NCI-H1694 treated with DMSO at 0.1 percent for 48 hours (cell line): ENCODE measurements around the gene ABRAXAS1.
"Not testable (repeated sequence)": the region's sequence is repeated elsewhere in the genome, so short reads cannot be mapped to it uniquely, and the experiment has no call there.

ENCODE experiments used
- DNase-seq: peaks from one replicate; lab custom pipeline; 2025; lab: John Stamatoyannopoulos, UW

ABRAXAS1 gene

GRCh38 chr4:83484500-83485461, at the start of gene ABRAXAS1:
ABRAXAS1 (minus strand) TSS chr4:83485100; CDS start chr4:83485072, 28 bp downstream.
- DNase-seq, result peak; percentile 79

- no peak for DNase-seq
These were observed 42.8 kb upstream of the ABRAXAS1 start for GRCh38 chr4:83527671-83528070.

- DNase-seq, result no peak
These were observed 37.3 kb upstream of the ABRAXAS1 start for GRCh38 chr4:83522239-83522638.

- DNase-seq, result no peak
These were observed 31.3 kb upstream of the ABRAXAS1 start for GRCh38 chr4:83516042-83516772.

- DNase-seq, result no peak
These were observed 25.5 kb upstream of the ABRAXAS1 start for GRCh38 chr4:83510442-83510841.

GRCh38 chr4:83509156-83509585, 24.3 kb upstream of the ABRAXAS1 start:
- DNase-seq, result peak; percentile 36

- DNase-seq, result no peak
These were observed 20.1 kb upstream of the ABRAXAS1 start for GRCh38 chr4:83504996-83505395.

- no peak for DNase-seq
These were observed 19.6 kb upstream of the ABRAXAS1 start for GRCh38 chr4:83504503-83504902.

GRCh38 chr4:83503974-83504373, 19.1 kb upstream of the ABRAXAS1 start:
- no peak for DNase-seq

GRCh38 chr4:83501671-83502070, 16.8 kb upstream of the ABRAXAS1 start:
- DNase-seq, result not testable (repeated sequence)

GRCh38 chr4:83498187-83498586, 13.3 kb upstream of the ABRAXAS1 start:
- DNase-seq, result no peak

- not testable (repeated sequence) for DNase-seq
These were observed 11.4 kb upstream of the ABRAXAS1 start for GRCh38 chr4:83496085-83496917.

GRCh38 chr4:83490876-83491450, 6.1 kb upstream of the ABRAXAS1 start:
- DNase-seq, result peak; percentile 27

GRCh38 chr4:83489711-83490326, 4.9 kb upstream of the ABRAXAS1 start:
- DNase-seq, result no peak

GRCh38 chr4:83486457-83487129, 1.7 kb upstream of the ABRAXAS1 start:
- no peak for DNase-seq

GRCh38 chr4:83473966-83474365, 10.9 kb downstream of the ABRAXAS1 start:
- DNase-seq, result no peak

- DNase-seq, result no peak
These were observed 11.5 kb downstream of the ABRAXAS1 start for GRCh38 chr4:83473423-83473822.

- no peak for DNase-seq
These were observed 28.8 kb downstream of the ABRAXAS1 start for GRCh38 chr4:83456184-83456501.

GRCh38 chr4:83455281-83456183, 29.4 kb downstream of the ABRAXAS1 start, which contains the start of the genes HELQ and MRPS18C:
HELQ (minus strand) TSS chr4:83455823; CDS start chr4:83455693, 130 bp downstream.
MRPS18C (plus strand) TSS chr4:83456058; CDS start chr4:83456078, 20 bp downstream.
- peak; percentile 98 for DNase-seq
